HG02763 (cell line): Measurements from ENCODE around the gene VSIG10L.

ENCODE experiments used
- ATAC-seq: cut with Tn5 transposase; IDR thresholded peaks from one replicate; pipeline ENCODE4 v1.9.1; 2021; ENCODE audit warnings: mild to moderate bottlenecking, moderate library complexity; ENCODE audit not compliant: unreplicated experiment

The VSIG10L gene

GRCh38 chr19:51365965-51366388, 24.0 kb upstream of the VSIG10L start, which contains the start of gene ETFB:
ETFB (minus strand) TSS chr19:51366388; CDS start chr19:51366326, 62 bp downstream.
- ATAC-seq: no peak

GRCh38 chr19:51365211-51365964, 23.4 kb upstream of the VSIG10L start:
- no peak for ATAC-seq

- no peak for ATAC-seq
Observed at GRCh38 chr19:51364200-51365106, 22.5 kb upstream of the VSIG10L start.

GRCh38 chr19:51361239-51361638, 19.3 kb upstream of the VSIG10L start:
- ATAC-seq: no peak

- ATAC-seq: no peak
Observed at GRCh38 chr19:51359294-51359693, 17.4 kb upstream of the VSIG10L start.

DNA sequence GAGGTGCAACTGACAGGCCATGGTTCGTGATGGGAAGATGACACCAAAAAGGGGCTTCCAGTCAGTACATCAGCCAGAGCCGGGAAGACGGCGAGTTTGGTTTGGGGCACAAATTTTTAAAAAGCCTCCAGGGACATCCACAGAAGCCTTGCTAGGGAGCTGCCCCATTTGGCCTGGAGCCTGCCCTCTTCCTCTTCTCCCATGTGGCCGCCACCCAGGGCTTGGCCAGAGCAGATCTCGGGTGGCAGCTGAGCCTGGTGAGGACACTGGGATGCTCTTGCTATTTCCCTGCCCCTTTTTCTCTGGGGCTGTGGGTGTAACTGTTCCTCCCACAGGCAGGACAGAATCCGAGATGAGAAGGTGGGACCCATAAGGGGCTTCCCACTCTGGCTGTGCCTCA, 16.0 kb upstream of the VSIG10L start:
- no peak for ATAC-seq

DNA sequence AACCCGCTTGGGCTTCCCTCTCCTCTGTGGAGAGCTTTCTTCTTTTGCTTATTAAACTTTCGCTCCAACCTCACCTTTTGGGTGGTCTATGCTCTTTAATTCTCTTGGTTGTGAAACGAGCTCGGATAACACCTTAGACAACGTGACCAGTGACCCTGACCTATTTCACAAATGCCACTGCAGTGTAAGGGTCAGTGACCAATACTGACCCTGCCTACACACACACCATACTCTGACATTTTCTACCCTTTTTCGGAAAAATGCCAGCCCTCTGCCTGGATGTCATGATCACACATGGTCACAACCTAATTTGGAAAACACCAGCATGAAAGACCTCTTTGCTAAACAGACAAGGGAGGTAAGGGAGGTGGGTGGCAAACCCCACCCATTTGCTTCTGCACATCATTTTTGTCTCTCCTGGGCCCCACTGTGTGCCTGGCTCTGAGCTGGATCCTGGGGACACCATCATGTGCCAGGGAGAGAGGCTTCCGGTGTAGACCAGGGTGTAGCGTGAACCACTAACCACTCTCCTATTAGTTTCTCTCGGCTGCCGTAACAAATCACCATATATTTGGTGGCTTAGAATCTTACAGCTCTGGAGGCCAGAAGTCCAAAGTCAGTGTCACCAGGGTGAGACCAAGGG, 14.3 kb upstream of the VSIG10L start:
- ATAC-seq: no peak

- no peak for ATAC-seq
Observed at GRCh38 chr19:51354742-51355148, 12.8 kb upstream of the VSIG10L start.

DNA sequence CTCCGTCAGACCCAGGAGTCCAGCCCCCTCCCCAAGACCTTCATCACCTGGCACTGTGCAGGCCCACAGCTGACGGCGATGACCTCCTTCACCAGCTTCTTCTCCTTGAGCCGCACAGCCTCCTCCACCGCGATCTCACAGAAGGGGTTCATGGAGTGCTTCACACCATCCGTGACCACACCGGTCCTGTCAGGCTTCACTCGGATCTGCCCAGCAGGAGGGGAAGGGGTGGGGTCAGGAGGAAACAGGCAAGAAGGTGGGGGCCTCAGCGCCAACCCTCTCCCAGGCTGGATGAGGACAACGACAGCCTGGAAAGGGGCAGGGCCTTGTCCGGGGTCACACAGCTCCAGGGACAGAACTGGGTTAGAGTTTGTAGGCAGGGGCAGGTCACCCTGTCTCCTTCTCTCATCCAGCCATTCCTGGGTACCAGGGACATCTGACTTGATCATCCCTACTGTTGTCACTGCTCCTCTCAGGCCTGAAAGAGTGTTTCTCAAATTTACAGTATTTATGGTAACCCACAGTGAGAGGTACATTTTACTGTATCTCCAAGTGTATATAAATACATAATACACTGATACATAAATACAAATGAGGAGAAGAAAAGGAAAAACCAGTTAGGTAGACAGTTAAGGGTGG, 12.3 kb upstream of the VSIG10L start:
- no peak for ATAC-seq

DNA sequence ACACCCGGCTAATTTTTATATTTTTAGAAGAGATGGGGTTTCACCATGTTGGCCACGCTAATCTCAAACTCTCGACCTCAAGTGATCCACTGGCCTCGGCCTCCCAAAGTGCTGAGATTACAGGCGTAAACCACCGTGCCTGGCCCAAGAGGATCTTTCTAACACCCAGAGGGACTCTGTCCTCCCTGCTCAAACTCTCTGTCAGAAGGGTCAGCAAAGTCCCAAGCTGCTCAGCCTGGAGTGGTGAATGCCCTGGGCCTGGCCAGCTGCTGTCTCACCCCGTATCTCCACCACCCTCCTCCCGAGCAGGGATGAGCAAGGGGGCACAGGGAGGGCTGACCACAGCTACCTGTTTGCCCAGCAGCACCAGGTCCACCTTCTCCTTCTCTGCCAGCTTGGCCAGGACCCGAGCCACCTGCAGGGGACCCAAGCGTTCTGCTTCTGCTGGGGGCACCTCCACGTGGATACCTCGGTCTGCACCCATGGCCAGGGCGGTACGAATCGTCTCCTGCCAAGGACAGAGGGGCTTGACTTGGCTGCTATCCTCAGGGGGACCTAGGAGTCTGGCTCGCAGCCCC, 10.9 kb upstream of the VSIG10L start:
- no peak for ATAC-seq

- ATAC-seq: no peak
Observed at GRCh38 chr19:51351266-51351990, 9.5 kb upstream of the VSIG10L start.

GRCh38 chr19:51347209-51347928, 5.4 kb upstream of the VSIG10L start:
- no peak for ATAC-seq

GRCh38 chr19:51346742-51347141, 4.8 kb upstream of the VSIG10L start:
- ATAC-seq: no peak

DNA sequence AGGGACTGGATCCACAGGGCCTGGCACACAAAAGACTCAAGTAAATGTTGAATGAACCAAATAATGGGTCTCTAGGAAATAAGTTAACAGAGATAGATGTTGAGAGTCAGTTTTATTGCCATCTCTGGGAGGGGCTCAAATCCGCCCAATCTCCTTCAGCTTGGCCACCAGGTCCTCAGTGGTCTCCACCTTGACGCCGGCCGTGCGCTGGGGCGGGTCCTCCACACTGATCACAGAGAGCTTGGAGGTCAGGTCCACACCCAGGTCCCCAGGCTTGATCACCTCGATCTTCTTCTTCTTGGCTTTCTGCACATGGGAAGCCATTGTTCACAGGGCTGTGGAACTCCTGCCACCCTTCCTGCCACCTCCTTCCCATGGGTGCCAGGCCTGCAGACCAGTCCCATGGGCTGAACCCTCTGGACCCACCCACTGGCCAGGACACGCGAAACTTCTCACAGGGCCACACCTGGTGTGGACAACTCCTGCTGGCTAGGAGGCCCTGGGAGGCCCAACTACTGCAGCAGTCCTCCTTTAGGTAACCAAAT, 3.2 kb upstream of the VSIG10L start:
- ATAC-seq: no peak

- ATAC-seq: no peak
Observed at GRCh38 chr19:51342631-51343569, 961 bp upstream of the VSIG10L start.

DNA sequence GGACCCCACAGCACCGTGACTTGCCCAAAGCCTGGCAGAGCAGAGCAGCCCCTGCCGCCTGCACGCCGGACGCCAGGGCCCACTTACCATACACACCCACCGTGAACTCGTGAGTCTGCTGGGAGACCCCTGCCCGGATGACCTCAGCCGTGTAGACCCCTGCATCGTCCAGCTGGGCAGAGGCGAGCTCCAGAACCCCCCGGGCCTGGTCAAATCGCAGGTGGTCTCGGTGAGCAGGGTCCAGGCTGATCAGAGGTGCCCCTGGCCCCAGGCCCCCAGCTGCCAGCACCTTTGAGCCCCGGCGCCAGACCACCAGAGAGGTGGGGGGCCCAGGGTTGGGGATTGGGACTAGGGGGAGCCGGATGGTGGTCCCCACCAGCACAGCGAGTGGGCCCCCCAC, 873 bp downstream of the VSIG10L start:
- ATAC-seq: no peak

DNA sequence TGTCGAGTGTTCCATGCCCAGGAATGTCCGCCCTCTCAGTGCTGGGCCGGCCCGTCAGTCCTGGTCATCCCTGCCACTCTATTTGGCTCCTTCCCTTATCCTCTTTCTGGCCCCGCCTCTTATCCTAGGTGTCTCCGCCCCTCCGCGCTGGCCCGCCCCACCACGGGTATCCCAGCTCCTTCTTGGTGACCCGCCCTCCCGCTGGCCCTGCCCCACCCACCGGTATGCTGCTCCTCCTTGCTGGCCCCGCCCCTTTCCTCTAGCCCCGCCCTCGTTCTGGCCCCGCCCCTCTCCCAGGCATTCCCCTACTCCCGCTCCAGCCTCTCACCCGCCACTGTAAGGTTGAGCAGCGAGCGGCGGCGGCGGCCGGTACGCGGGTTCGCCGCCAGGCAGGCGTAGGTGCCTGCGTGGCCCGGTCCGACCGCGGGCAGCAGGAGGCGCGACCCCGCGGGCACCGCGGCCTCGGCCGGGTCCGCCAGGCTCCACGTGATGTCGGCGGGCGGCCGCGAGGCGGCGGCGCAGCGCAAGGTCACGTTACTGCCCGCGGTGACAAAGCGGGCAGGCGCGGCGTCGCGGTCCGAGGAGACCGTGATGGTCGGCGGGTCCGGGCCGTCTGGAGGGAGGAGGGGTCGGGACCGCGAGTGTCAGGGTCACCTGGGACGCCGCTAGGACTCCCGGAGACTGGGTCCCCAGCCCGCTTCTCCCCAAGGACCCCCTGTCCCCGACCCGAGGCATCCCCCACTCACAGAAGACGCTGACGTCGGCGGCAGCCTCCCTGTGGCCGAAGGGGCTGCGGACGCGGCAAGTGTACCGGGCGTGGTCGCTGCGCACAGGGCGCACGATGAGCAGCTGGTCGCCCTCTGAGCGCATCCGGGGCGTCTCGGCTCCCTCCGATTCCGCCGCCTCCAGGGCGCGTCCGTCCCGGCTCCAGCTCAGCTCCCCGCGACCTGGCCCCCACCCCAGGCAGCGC, 2.0 kb downstream of the VSIG10L start:
- ATAC-seq: peak; percentile 62
